Measurements from ENCODE around the gene CDC42EP3.

The CDC42EP3 gene

GRCh38 chr2:37698931-37699481 lies 27.6 kb upstream of the CDC42EP3 start:
- no peak overlapping the region for H3K4me3 ChIP-seq (ENCODE audit: low read depth, low read length)
- TF ChIP-seq CTCF (IDR thresholded peaks at IDR 0.05; ENCODE audit: insufficient read depth, low read depth, low read length, missing control alignments), result no peak
- DNase-seq (ENCODE audit: low read depth), result no peak

DNA sequence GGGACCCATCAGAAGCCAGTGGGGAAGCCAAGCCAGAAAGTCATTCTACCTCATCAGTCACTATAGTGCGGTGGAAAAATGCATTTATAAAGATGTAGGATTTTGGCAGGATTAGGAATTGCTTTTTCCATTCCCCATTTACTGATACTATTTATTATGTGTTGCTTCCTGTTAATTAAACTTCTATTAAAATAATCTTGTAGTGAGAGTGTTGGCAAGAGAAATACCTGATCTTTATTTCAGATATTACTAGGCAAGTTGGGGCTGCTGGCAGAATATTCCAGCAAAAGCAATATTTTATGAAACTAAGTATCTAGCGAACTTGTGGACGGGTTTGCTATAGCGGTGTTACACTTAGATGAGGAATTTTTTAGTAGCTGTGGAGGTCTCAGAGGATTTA lies 23.9 kb upstream of the CDC42EP3 start:
- no peak for DNase-seq (ENCODE audit: low read depth)
- no peak overlapping the region for H3K4me3 ChIP-seq (ENCODE audit: low read depth, low read length)
- no peak for TF ChIP-seq CTCF (IDR thresholded peaks at IDR 0.05; ENCODE audit: insufficient read depth, low read depth, low read length, missing control alignments)

GRCh38 chr2:37692711-37693110 lies 21.3 kb upstream of the CDC42EP3 start:
- no peak overlapping the region for H3K4me3 ChIP-seq (ENCODE audit: low read depth, low read length)
- no peak for DNase-seq (ENCODE audit: low read depth)
- TF ChIP-seq CTCF (IDR thresholded peaks at IDR 0.05; ENCODE audit: insufficient read depth, low read depth, low read length, missing control alignments), result no peak

DNA sequence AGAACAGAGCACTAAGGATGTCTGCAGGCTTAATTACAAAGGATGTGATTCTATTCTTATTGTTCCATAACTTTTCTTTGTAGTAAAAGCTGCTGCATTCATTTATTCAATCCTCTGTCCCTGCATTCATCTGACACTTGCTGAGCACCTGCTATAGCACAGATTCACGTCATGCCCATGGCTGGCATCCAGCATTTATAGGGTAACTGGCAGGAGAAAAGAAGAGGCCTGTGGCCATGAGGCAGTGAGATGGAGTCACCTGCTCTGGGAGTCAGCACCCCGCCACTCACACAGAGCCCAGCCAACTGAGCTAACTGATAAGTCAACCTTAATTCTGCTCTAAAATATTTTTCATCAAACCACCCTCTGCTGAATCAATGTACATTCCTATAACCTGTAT lies 18.3 kb upstream of the CDC42EP3 start:
- TF ChIP-seq CTCF (IDR thresholded peaks at IDR 0.05; ENCODE audit: insufficient read depth, low read depth, low read length, missing control alignments), result no peak
- no peak overlapping the region for H3K4me3 ChIP-seq (ENCODE audit: low read depth, low read length)
- no peak for DNase-seq (ENCODE audit: low read depth)

DNA sequence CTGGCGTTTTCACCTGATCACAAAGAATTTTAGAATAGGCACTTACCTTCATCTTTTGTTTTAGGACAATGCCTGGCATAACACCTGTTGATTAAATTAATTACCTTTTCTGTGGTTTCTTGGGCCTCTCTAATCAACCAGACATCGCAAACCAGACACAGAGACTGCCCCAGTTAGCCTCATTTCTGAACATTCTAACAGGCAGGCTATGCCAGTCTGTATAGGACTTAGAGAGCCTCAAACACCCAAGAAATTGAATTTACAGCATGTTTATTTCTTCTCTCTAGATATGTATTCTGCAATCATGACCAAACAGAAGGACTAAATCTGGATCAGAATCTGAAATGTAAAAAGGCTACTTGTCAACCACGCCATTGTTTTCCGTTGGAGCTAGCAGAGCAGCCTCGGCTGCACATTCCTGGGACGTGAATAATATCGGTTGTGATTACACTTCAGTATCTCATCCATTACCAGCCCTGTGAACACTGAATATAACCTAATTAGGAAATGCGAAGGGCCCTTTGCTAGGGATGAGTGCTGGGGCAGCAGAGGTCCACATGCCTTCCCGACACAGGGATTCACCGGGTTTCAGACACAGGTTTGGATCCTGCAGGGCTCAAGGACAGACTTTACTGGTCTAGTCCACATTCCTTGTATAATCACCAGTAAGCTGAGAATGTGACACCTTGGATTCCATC lies 17.5 kb upstream of the CDC42EP3 start:
- H3K4me3 ChIP-seq (ENCODE audit: low read depth, low read length), result no peak overlapping the region
- no peak for TF ChIP-seq CTCF (IDR thresholded peaks at IDR 0.05; ENCODE audit: insufficient read depth, low read depth, low read length, missing control alignments)
- DNase-seq (ENCODE audit: low read depth), result no peak

DNA sequence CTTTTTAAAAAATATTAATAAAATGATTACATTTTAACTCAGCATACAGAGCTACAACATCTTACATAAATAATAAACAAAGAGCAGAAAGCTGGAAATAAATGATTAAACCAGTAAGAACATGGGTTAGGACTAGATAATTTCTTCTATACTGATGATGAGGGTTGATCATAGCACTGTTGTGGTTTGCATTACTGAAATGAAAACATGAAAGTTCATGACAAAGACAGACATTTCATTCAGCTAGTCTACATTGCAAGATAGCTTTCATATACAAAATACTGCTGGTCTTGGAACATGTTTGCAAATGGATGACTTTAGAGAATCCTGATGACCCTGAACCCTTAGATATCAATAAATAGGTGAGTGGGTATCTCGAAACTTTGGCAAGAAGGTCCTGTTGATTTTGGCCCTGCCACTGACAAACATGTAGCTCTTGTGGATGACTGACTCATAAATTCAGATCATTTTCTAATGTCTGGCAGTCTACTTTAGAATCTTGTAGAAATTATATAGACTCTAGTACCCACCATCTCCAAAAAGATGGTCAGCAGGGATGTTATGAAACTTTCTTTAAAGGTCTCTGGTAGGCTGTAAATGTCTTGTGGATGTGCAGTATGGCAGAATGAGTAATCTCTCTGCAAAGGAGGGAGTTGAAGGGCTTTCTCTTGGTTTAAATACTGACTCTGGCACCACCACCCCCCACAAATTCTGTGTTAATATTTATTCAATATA lies 15.5 kb upstream of the CDC42EP3 start:
- no peak for TF ChIP-seq CTCF (IDR thresholded peaks at IDR 0.05; ENCODE audit: insufficient read depth, low read depth, low read length, missing control alignments)
- no peak for DNase-seq (ENCODE audit: low read depth)
- H3K4me3 ChIP-seq (ENCODE audit: low read depth, low read length), result no peak overlapping the region
